Measurements from ENCODE around the gene SP3.

SP3 gene

GRCh38 chr2:174011173-174011572, 46.0 kb upstream of the SP3 start:
- DNase-seq, result no peak
- H4K20me1 ChIP-seq (ENCODE audit: insufficient read depth, low read length), result no peaks in the 10 kb centered on the region
- no peak overlapping the region for H3K9ac ChIP-seq (ENCODE audit: low read depth, low read length)
- no peaks in the 10 kb centered on the region for H3K9me3 ChIP-seq (ENCODE audit: insufficient read depth, low read length, severe bottlenecking)
- no peaks in the 10 kb centered on the region for H3K79me2 ChIP-seq (ENCODE audit: insufficient read depth, low read length)
- H3K4me2 ChIP-seq (ENCODE audit: insufficient read depth, low read length), result no peak overlapping the region
- H3K27me3 ChIP-seq (ENCODE audit: insufficient read depth, low read length, poor library complexity), result peaks cover 3% of the 10 kb centered on the region
- no peak overlapping the region for H2AFZ ChIP-seq (ENCODE audit: low read depth, low read length)
- ATAC-seq (ENCODE audit: insufficient read depth, low read depth), result no peak
- no peaks in the 10 kb centered on the region for H3K36me3 ChIP-seq (ENCODE audit: insufficient read depth, low read length)
- H3K4me1 ChIP-seq (ENCODE audit: insufficient read depth, low read length), result no peaks in the 10 kb centered on the region
- TF ChIP-seq, protein P1, sequence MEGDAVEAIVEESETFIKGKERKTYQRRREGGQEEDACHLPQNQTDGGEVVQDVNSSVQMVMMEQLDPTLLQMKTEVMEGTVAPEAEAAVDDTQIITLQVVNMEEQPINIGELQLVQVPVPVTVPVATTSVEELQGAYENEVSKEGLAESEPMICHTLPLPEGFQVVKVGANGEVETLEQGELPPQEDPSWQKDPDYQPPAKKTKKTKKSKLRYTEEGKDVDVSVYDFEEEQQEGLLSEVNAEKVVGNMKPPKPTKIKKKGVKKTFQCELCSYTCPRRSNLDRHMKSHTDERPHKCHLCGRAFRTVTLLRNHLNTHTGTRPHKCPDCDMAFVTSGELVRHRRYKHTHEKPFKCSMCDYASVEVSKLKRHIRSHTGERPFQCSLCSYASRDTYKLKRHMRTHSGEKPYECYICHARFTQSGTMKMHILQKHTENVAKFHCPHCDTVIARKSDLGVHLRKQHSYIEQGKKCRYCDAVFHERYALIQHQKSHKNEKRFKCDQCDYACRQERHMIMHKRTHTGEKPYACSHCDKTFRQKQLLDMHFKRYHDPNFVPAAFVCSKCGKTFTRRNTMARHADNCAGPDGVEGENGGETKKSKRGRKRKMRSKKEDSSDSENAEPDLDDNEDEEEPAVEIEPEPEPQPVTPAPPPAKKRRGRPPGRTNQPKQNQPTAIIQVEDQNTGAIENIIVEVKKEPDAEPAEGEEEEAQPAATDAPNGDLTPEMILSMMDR (IDR thresholded peaks at IDR 0.05; ENCODE audit: borderline replicate concordance, extremely low read depth, low read length, poor library complexity, severe bottlenecking), result no peak
- no peak for TF ChIP-seq EZH2 (IDR thresholded peaks at IDR 0.05; ENCODE audit: borderline replicate concordance, low read depth, low read length, severe bottlenecking)
- H3K4me3 ChIP-seq (ENCODE audit: low read depth in 1 of 2, low read length in 2 of 2), result no peak overlapping the region
- no peak overlapping the region for H3K27ac ChIP-seq (ENCODE audit: low read length)

- DNase-seq, result no peak
- Histone ChIP-seq H3K27ac (ENCODE audit: low read length) (no peak overlapping the region), H3K4me3 (ENCODE audit: low read depth in 1 of 2, low read length in 2 of 2) (no peak overlapping the region), H3K4me2 (ENCODE audit: insufficient read depth, low read length) (no peak overlapping the region), H3K9me3 (ENCODE audit: insufficient read depth, low read length, severe bottlenecking) (no peaks in the 10 kb centered on the region), H4K20me1 (ENCODE audit: insufficient read depth, low read length) (no peaks in the 10 kb centered on the region), H3K4me1 (ENCODE audit: insufficient read depth, low read length) (no peaks in the 10 kb centered on the region), H3K27me3 (ENCODE audit: insufficient read depth, low read length, poor library complexity) (peaks cover 3% of the 10 kb centered on the region), H2AFZ (ENCODE audit: low read depth, low read length) (no peak overlapping the region), H3K36me3 (ENCODE audit: insufficient read depth, low read length) (no peaks in the 10 kb centered on the region), H3K79me2 (ENCODE audit: insufficient read depth, low read length) (no peaks in the 10 kb centered on the region), H3K9ac (ENCODE audit: low read depth, low read length) (no peak overlapping the region)
- no peak for ATAC-seq (ENCODE audit: insufficient read depth, low read depth)
- TF ChIP-seq EZH2 (IDR thresholded peaks at IDR 0.05; ENCODE audit: borderline replicate concordance, low read depth, low read length, severe bottlenecking), result no peak
- TF ChIP-seq, protein P1 (IDR thresholded peaks at IDR 0.05; ENCODE audit: borderline replicate concordance, extremely low read depth, low read length, poor library complexity, severe bottlenecking), result no peak
Observed at GRCh38 chr2:174009488-174010223, 44.5 kb upstream of the SP3 start.

GRCh38 chr2:174008720-174009119, 43.5 kb upstream of the SP3 start:
- Histone ChIP-seq H3K9ac (ENCODE audit: low read depth, low read length) (no peak overlapping the region), H3K4me3 (ENCODE audit: low read depth in 1 of 2, low read length in 2 of 2) (no peak overlapping the region), H3K9me3 (ENCODE audit: insufficient read depth, low read length, severe bottlenecking) (no peaks in the 10 kb centered on the region), H3K4me2 (ENCODE audit: insufficient read depth, low read length) (no peak overlapping the region), H4K20me1 (ENCODE audit: insufficient read depth, low read length) (no peaks in the 10 kb centered on the region), H3K79me2 (ENCODE audit: insufficient read depth, low read length) (no peaks in the 10 kb centered on the region), H3K4me1 (ENCODE audit: insufficient read depth, low read length) (no peaks in the 10 kb centered on the region), H3K27me3 (ENCODE audit: insufficient read depth, low read length, poor library complexity) (peaks cover 3% of the 10 kb centered on the region), H3K36me3 (ENCODE audit: insufficient read depth, low read length) (no peaks in the 10 kb centered on the region), H2AFZ (ENCODE audit: low read depth, low read length) (no peak overlapping the region), H3K27ac (ENCODE audit: low read length) (no peak overlapping the region)
- ATAC-seq (ENCODE audit: insufficient read depth, low read depth), result no peak
- no peak for TF ChIP-seq EZH2 (IDR thresholded peaks at IDR 0.05; ENCODE audit: borderline replicate concordance, low read depth, low read length, severe bottlenecking)
- TF ChIP-seq, protein P1 (IDR thresholded peaks at IDR 0.05; ENCODE audit: borderline replicate concordance, extremely low read depth, low read length, poor library complexity, severe bottlenecking), result no peak
- no peak for DNase-seq

Data from DND-41 (cell line).